Measurements from ENCODE around the gene EYA4. TPM values are rescaled to one million over a fixed set of nuclear protein-coding genes. Genes with fewer than 3 reads are reported as not detected.

Gene EYA4, protein sequence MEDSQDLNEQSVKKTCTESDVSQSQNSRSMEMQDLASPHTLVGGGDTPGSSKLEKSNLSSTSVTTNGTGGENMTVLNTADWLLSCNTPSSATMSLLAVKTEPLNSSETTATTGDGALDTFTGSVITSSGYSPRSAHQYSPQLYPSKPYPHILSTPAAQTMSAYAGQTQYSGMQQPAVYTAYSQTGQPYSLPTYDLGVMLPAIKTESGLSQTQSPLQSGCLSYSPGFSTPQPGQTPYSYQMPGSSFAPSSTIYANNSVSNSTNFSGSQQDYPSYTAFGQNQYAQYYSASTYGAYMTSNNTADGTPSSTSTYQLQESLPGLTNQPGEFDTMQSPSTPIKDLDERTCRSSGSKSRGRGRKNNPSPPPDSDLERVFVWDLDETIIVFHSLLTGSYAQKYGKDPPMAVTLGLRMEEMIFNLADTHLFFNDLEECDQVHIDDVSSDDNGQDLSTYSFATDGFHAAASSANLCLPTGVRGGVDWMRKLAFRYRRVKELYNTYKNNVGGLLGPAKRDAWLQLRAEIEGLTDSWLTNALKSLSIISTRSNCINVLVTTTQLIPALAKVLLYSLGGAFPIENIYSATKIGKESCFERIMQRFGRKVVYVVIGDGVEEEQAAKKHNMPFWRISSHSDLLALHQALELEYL
- not detected for total RNA-seq

DNA sequence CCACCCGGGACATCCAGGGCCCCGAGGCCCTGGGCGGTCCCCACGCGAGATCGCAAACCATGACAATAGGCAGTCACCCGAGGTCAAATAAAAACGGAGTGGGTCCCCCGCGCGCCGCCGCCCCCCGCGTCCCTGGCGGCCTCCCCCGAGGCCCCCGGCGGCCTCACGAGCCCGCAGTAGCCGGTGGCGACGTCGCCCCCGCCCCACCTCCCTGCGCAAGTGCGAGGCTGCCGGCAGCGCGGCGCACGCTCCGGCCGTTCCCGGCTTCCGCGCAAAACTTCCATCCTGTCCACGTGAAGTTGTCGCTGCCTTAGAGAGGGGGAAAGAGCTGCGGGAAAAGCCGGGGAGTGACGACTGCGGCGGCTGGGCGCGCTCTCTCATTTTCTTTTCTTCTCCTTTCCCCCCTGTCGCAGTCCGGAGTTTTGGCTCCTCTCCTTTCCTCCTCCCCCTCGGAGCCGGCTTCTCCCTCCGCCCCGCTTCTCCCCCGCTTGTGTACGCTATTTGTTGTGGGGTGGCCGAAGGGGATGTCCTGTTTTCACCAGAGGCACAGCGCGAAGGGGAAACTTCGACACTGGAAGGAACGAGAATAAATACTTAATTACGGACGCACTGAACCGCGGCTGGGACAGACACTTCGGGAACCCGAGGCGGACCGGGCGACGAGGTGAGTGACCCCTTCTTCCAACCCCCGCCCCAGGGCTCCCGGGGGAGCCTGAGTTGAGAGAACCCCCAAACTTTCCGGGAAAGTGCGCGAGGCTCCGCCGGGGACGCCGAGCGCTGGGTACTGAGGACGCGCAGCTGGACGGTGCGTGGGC, at the start of gene EYA4:
EYA4 (plus strand) TSS at position 272 of the 815 bp plus-strand sequence. CDS start 33,424 bp downstream, outside the sequence.
- Mint-ChIP-seq H3K27ac (no peak within 1 kb of the TSS), H3K27me3 (peaks cover 70% of the 10 kb centered on the region), H3K4me3 (peak within 1 kb of the TSS; percentile 45), H3K9me3 (no peaks in the 10 kb centered on the region), H3K36me3 (no peaks in the 10 kb centered on the region), H3K4me1 (peaks cover 11% of the 10 kb centered on the region)
- POLR2A ChIA-PET, result no interaction called here
- no peak for ATAC-seq (ENCODE audit: low read depth)
- no peak for DNase-seq

DNA sequence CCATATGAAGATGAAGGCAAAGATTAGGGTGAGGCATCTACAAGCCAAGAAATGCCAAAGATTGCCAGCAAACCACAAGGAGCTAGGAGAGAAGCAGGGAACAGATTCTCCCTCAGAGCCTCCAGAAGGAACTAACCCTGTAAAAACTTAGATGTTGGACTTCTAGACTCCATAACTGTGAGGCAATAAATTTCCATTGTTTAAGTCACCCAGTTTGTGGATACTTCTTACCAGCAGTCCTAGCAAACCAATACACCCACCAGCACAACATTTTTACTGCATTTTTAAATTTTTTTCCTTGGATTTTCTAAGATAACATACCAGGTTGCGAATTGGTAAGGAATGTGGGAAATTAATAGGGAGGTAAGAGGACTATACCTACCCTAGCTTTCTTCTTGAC, 47.8 kb upstream of the EYA4 start:
- Mint-ChIP-seq H3K9me3 (no peaks in the 10 kb centered on the region), H3K27ac (no peak overlapping the region), H3K4me1 (no peaks in the 10 kb centered on the region), H3K27me3 (no peaks in the 10 kb centered on the region), H3K36me3 (no peaks in the 10 kb centered on the region), H3K4me3 (no peak overlapping the region)
- no peak for ATAC-seq (ENCODE audit: low read depth)
- POLR2A ChIA-PET, result no interaction called here
- DNase-seq, result no peak

DNA sequence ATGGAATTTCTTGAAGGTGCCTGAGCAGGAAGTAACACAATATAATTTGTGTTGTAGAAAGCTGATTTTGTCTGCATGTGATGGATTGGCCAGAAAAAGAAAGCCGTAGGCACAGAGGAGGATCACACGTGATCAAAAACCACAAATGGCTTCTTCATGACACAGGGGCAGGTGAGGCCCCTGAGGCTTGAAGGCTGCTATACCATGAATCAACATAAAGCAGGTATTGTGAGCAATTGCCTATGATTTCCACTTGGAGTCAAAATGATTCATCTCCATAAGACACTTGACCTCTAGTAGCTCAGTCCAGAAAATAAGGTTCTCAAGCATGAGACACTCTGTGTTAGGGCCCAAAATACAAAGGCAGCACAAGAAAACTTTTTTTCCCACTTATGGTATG, 42.4 kb upstream of the EYA4 start:
- Mint-ChIP-seq H3K4me3 (no peak overlapping the region), H3K27me3 (no peaks in the 10 kb centered on the region), H3K27ac (no peak overlapping the region), H3K36me3 (no peaks in the 10 kb centered on the region), H3K4me1 (no peaks in the 10 kb centered on the region), H3K9me3 (no peaks in the 10 kb centered on the region)
- POLR2A ChIA-PET, result no interaction called here
- ATAC-seq (ENCODE audit: low read depth) (no peak), DNase-seq (no peak)

DNA sequence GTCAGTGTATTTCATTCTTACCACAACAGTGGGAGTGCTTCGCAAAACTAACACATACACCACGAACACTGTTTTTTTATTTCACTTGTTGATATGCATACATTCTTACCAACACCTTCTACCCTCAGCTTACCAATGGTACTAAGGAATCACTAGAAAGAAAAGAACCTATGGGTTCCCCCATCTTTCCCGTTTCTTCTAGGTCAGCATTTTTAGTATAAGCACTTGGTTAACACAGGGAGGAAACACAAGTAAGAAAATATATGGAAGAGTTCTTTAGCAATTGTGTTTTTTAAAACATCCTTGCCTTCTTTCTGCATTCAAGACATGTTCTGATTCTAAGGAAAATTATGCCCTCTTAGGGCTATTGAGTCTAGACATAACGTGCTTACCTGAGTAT, 39.9 kb upstream of the EYA4 start:
- POLR2A ChIA-PET, result no interaction called here
- no peaks in the 10 kb centered on the region for H3K27me3 Mint-ChIP-seq
- no peaks in the 10 kb centered on the region for H3K36me3 Mint-ChIP-seq
- DNase-seq (no peak), ATAC-seq (ENCODE audit: low read depth) (no peak)
- H3K27ac Mint-ChIP-seq, result no peak overlapping the region
- H3K4me1 Mint-ChIP-seq, result no peaks in the 10 kb centered on the region
- no peaks in the 10 kb centered on the region for H3K9me3 Mint-ChIP-seq
- no peak overlapping the region for H3K4me3 Mint-ChIP-seq

DNA sequence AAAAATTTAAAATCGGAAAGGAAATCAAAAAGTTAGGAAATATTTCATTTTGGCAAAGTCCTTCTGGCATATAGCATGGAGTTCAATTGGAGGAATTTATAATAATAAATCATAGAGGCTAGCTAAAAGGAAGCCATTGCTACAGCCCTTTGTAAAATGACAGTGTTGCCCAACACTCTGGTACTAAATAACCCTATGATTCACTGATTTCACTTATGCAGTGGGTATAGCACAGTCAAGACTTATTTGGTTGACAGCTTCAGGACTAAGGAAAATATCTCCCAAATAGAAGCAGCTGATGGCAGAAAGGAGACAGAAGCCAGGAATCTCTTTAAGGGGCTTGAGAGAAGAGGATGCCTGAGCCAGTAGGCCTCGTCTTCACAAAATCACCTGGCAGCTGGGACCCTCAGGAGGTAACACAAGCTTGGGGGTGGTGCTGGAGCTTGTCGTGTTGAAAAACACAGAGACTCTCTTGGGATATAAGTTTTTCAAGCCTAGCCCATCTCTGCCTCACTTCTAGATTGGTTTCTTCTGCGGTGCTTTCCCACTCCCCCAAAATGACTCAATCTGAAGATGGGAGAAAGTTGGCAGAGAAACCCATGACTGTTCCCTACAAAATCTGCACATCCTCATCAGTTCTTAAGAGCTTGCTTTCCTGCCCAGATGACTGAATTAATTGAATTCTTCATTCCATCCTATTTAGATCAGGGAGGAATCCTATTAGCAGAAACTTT, 38.4 kb upstream of the EYA4 start:
- Mint-ChIP-seq H3K4me3 (no peak overlapping the region), H3K27ac (no peak overlapping the region)

DNA sequence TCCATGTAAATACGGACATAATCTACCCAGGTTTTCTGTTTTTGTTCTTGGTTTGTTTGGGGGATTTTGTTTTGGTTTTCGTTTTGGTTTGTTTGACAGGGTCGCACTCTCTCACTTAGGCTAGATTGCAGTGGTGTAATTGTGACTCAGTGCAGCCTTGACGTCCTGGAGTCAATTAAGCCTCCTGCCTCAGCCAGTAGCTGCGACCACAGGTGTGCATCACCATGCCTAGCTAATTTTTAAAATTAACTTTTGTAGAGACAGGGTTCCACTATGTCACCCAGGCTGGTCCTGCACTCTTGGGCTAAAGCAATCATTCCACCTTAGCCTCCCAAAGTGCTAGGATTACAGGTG, 37.8 kb upstream of the EYA4 start:
- DNase-seq, result no peak
- Mint-ChIP-seq H3K4me3 (no peak overlapping the region), H3K27ac (no peak overlapping the region), H3K4me1 (no peaks in the 10 kb centered on the region), H3K27me3 (no peaks in the 10 kb centered on the region), H3K9me3 (no peaks in the 10 kb centered on the region), H3K36me3 (no peaks in the 10 kb centered on the region)
- POLR2A ChIA-PET, result no interaction called here
- no peak for ATAC-seq (ENCODE audit: low read depth)

More for the DNA sequence above, 38.4 kb upstream of the EYA4 start:
- POLR2A ChIA-PET, result no interaction called here
- Mint-ChIP-seq H3K27me3 (no peaks in the 10 kb centered on the region), H3K36me3 (no peaks in the 10 kb centered on the region), H3K9me3 (no peaks in the 10 kb centered on the region), H3K4me1 (no peaks in the 10 kb centered on the region)
- DNase-seq (no peak), ATAC-seq (ENCODE audit: low read depth) (no peak)

DNA sequence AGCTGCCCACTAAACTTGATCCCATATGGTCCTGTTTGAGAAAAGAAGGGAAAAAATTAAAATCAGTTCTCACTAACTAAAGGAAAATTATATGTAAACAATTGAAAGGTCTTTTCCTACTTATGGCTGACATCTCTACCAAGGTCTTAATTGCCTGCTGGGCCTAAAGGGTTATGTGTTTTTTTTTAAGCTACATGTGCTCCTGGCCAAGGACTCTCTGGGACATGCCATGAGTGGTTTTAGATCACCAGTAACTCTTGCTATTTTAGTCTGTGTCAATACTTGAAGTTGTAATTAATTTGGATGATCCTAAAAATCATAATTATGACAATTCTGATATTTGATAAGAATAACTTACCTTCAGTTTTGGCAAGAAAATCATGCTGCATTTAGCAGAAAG, 35.9 kb upstream of the EYA4 start:
- Mint-ChIP-seq H3K27ac (no peak overlapping the region), H3K36me3 (no peaks in the 10 kb centered on the region), H3K4me3 (no peak overlapping the region), H3K27me3 (no peaks in the 10 kb centered on the region), H3K9me3 (no peaks in the 10 kb centered on the region), H3K4me1 (no peaks in the 10 kb centered on the region)
- DNase-seq, result no peak
- no peak for ATAC-seq (ENCODE audit: low read depth)
- POLR2A ChIA-PET, result no interaction called here

DNA sequence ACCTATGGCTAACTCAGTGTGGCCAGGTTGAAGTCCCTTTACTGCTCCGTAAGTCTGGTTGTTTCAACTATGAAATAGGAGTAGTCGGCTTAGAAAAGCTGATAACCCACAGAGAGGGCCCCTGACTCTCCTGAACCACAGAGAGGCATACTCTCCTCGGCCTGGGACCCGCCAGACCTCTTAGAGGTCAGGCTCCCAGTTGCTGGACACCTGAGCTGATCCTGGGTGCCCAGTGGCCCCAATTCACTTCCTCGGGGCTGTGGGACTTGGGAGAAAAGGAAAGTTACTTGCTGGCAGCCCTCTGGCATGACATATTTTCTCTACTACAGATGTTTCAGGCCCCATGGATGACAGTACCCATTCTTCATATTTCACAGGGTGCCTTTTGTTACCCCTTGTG, 34.2 kb upstream of the EYA4 start:
- POLR2A ChIA-PET, result no interaction called here
- Mint-ChIP-seq H3K4me1 (no peaks in the 10 kb centered on the region), H3K27me3 (no peaks in the 10 kb centered on the region), H3K9me3 (no peaks in the 10 kb centered on the region), H3K36me3 (no peaks in the 10 kb centered on the region), H3K4me3 (no peak overlapping the region), H3K27ac (no peak overlapping the region)
- no peak for ATAC-seq (ENCODE audit: low read depth)
- no peak for DNase-seq

DNA sequence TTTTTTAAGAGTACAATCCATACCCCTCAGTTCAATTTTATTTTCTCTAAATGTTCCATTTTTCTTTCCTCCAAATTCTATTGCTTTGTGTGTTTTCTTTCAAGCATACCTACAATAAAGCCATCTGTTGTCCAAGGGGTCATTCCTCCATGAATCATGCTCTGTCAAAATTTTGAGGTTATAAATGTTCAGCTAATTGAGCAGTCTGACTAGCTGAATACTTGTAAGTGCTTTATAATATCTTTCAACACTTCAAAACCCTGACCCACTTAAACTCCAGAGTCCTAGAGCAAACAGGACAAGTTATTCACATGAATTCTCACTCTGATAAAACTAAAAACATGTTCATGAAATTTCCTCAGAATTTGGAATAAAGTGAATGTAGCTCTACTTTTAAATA, 33.4 kb upstream of the EYA4 start:
- Mint-ChIP-seq H3K27ac (no peak overlapping the region), H3K27me3 (no peaks in the 10 kb centered on the region), H3K4me3 (no peak overlapping the region), H3K36me3 (no peaks in the 10 kb centered on the region), H3K9me3 (no peaks in the 10 kb centered on the region), H3K4me1 (no peaks in the 10 kb centered on the region)
- POLR2A ChIA-PET, result no interaction called here
- ATAC-seq (ENCODE audit: low read depth) (no peak), DNase-seq (no peak)

DNA sequence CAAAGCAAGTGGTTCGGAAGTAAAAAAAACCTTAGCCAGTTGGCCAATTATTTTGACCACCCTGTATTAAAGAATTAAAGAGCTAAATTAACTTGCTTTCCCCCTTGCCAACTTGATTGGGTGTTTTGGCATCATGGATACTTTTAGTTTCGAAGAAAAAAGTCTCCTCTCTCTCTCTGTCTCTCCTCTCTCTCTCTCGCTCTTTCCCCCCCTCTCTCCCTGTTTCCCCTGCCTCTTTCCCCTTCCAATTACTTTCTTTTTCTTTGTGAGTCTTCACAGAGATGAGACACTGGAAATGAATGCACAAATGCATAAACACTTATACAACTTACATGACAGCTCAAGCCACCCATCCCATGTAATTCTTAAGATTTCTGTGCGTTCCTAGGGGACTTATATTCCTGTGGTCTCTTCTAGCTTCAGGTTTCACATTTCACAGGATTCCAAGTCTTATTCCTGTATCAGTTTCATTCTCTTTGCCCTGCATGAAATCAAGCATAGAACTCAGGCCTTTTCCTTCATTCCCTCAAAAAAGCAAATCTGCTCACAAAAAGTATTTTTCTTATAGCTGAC, 32.9 kb upstream of the EYA4 start:
- ATAC-seq (ENCODE audit: low read depth) (no peak), DNase-seq (no peak)
- Mint-ChIP-seq H3K4me1 (no peaks in the 10 kb centered on the region), H3K4me3 (no peak overlapping the region), H3K36me3 (no peaks in the 10 kb centered on the region), H3K27ac (no peak overlapping the region), H3K9me3 (no peaks in the 10 kb centered on the region), H3K27me3 (no peaks in the 10 kb centered on the region)
- POLR2A ChIA-PET, result no interaction called here

DNA sequence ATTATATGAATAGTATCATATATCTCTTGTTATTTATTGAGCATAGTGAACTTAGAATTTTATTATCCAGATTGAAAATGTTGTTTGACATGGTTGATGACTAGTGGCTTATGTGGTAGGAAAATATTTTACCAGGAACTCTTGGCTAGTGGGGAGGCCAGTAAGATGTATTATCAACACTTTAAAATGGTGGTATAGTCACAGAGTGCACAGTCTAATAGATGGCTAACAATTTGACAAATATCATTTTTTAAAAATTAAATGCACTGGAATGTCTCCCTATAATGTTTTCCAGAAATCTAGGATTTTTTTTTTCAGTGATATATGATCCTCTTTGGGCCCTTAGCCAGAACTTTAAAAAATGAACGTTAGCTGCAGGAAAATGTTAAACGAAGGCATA, 26.9 kb upstream of the EYA4 start:
- Mint-ChIP-seq H3K9me3 (no peaks in the 10 kb centered on the region), H3K4me3 (no peak overlapping the region), H3K27ac (no peak overlapping the region), H3K4me1 (no peaks in the 10 kb centered on the region), H3K36me3 (no peaks in the 10 kb centered on the region), H3K27me3 (no peaks in the 10 kb centered on the region)
- DNase-seq (no peak), ATAC-seq (ENCODE audit: low read depth) (no peak)
- POLR2A ChIA-PET, result no interaction called here

DNA sequence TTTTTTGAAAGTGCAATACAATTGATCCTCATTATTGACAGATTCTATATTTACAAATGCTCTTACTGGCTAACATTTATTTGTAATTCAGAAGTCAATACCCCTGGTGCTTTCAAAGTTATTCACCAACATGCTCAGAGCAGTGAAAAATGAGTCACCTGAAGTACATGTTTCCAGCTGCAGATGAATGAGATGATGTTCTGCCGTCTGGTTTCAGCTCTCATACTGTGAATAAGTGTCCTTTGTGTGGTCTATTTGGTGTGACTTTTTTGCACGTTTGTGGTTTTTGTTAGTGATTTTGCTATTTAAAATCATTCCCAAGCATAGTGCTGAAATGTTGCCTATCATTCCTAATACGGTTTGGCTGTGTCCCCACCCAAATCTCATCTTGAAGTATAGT, 22.3 kb upstream of the EYA4 start:
- no peaks in the 10 kb centered on the region for H3K9me3 Mint-ChIP-seq
- DNase-seq (no peak), ATAC-seq (ENCODE audit: low read depth) (no peak)
- POLR2A ChIA-PET, result no interaction called here
- peaks cover 2% of the 10 kb centered on the region for H3K27me3 Mint-ChIP-seq
- H3K27ac Mint-ChIP-seq, result no peak overlapping the region
- H3K36me3 Mint-ChIP-seq, result no peaks in the 10 kb centered on the region
- no peaks in the 10 kb centered on the region for H3K4me1 Mint-ChIP-seq
- no peak overlapping the region for H3K4me3 Mint-ChIP-seq

DNA sequence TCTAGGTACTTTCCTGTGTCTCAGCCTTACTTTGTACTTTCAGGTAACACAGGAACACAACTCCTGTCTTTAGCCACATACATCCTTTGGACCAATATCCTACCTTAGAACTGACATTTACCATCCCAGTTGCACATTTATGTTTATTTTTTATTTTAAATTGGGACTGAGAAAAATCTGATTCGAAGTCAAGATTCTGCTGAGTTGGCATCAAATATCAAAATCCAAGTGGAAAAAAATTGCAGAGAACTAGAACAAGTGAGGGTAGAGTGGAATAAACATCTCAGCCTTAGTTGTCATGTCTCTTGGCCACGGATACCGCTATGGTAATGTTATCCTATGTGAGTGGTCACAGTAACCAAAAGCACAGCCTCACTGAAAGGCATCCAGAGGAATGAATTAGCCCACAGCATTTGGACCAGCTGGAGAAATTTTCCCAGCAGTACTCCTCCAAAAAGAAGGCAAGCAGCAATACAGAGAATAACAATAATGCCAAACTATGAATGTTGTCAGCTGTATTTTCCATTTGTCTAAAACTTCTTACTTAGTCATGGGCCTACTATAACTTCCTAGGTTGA, 17.6 kb upstream of the EYA4 start:
- H3K27ac Mint-ChIP-seq, result no peak overlapping the region
- no peaks in the 10 kb centered on the region for H3K4me1 Mint-ChIP-seq
- peaks cover 2% of the 10 kb centered on the region for H3K27me3 Mint-ChIP-seq
- POLR2A ChIA-PET, result no interaction called here
- no peak overlapping the region for H3K4me3 Mint-ChIP-seq
- H3K36me3 Mint-ChIP-seq, result no peaks in the 10 kb centered on the region
- DNase-seq (no peak), ATAC-seq (ENCODE audit: low read depth) (no peak)
- H3K9me3 Mint-ChIP-seq, result no peaks in the 10 kb centered on the region
